ENCODE measurements around the gene DYRK2. TPM values are rescaled to one million over a fixed set of nuclear protein-coding genes. Genes with fewer than 3 reads are reported as not detected.

The DYRK2 gene
- total RNA-seq, 1 donor from 2014 or later, result 50.2 TPM

DNA sequence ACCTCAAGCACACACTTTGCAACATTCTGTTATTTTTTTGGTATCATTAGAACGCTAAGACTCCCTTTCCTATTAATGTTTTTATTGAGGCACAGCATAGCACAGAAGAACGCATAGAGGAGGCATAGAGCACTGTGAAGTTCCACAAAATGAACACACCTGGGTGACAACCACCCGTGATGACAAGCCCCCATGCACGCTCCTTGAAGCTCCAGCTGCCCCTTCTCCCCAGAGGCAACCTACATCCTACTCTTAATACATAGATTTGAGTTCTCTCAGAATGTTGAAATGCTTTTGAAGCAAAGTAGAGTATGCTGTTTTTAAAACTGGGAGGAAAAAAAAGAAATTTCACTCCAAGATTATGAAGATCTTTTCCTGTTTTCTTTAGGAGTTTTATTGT, 55.5 kb downstream of the DYRK2 start:
- H3K9me3 Mint-ChIP-seq (ENCODE audit: unreplicated experiment), result no peaks in the 10 kb centered on the region

DNA sequence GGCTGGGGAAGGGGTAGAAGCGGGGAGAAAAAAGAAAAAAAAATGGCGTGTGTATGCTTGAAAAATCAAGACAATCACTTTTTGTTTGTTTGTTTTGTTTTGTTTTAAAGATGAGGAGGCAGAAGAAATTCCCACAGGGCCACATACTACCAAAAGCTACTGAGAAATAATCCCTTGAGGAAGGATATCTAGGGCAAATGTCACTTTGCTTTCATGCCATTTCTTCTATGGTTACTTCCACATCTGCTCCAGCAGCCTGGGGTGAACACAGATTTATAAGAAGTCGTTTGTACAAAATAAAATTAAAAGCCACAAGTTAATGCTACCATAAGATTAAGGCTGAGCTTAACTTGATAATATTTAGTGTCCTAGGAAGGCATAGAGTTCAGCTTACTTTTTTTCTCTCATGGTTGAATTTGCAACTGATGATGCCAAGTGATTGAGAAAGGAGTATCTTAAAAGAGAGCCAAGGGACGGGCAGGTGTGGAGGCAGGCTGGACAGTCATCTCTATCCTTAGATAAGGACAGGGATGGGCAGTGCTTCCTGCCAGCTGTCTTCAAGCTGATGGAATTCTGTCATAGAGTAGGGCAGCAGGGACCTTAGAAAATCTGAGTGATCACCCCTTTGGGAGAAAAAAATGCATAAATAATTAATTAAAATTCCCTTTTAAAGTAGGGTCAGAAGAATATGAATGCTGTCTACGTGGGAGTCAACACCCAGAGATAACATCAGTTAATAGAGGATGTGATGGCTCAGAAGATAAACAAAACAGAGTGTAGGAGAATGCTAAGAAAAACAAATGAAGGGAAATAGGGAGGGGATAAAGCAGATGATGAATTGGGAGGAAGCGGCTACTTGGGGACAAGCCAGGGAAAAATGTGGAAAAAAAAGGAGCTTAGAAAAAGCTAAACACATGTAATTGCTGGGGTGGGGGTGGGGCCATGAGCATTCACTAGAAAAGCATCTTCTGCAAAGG, 57.1 kb downstream of the DYRK2 start:
- peaks cover 22% of the 10 kb centered on the region for H3K4me1 Mint-ChIP-seq (ENCODE audit: unreplicated experiment)
- H3K9me3 Mint-ChIP-seq (ENCODE audit: unreplicated experiment), result no peaks in the 10 kb centered on the region
- H3K36me3 Mint-ChIP-seq (ENCODE audit: low read depth, unreplicated experiment), result no peaks in the 10 kb centered on the region
- no peak overlapping the region for H3K4me3 Mint-ChIP-seq (ENCODE audit: unreplicated experiment)
- H3K27ac Mint-ChIP-seq (ENCODE audit: unreplicated experiment), result no peak overlapping the region
- DNase-seq (ENCODE audit: low spot score), result no peak
- H3K27me3 Mint-ChIP-seq (ENCODE audit: unreplicated experiment), result peaks cover 4% of the 10 kb centered on the region
- TF ChIP-seq, protein P1, sequence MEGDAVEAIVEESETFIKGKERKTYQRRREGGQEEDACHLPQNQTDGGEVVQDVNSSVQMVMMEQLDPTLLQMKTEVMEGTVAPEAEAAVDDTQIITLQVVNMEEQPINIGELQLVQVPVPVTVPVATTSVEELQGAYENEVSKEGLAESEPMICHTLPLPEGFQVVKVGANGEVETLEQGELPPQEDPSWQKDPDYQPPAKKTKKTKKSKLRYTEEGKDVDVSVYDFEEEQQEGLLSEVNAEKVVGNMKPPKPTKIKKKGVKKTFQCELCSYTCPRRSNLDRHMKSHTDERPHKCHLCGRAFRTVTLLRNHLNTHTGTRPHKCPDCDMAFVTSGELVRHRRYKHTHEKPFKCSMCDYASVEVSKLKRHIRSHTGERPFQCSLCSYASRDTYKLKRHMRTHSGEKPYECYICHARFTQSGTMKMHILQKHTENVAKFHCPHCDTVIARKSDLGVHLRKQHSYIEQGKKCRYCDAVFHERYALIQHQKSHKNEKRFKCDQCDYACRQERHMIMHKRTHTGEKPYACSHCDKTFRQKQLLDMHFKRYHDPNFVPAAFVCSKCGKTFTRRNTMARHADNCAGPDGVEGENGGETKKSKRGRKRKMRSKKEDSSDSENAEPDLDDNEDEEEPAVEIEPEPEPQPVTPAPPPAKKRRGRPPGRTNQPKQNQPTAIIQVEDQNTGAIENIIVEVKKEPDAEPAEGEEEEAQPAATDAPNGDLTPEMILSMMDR (IDR thresholded peaks at IDR 0.05; ENCODE audit: unreplicated experiment), result no peak

More for the DNA sequence above, 55.5 kb downstream of the DYRK2 start:
- no peak for DNase-seq (ENCODE audit: low spot score)
- no peak overlapping the region for H3K27ac Mint-ChIP-seq (ENCODE audit: unreplicated experiment)
- H3K27me3 Mint-ChIP-seq (ENCODE audit: unreplicated experiment), result no peaks in the 10 kb centered on the region
- TF ChIP-seq, protein P1 (IDR thresholded peaks at IDR 0.05; ENCODE audit: unreplicated experiment), result no peak
- no peaks in the 10 kb centered on the region for H3K36me3 Mint-ChIP-seq (ENCODE audit: low read depth, unreplicated experiment)
- H3K4me1 Mint-ChIP-seq (ENCODE audit: unreplicated experiment), result peaks cover 22% of the 10 kb centered on the region
- H3K4me3 Mint-ChIP-seq (ENCODE audit: unreplicated experiment), result no peak overlapping the region

DNA sequence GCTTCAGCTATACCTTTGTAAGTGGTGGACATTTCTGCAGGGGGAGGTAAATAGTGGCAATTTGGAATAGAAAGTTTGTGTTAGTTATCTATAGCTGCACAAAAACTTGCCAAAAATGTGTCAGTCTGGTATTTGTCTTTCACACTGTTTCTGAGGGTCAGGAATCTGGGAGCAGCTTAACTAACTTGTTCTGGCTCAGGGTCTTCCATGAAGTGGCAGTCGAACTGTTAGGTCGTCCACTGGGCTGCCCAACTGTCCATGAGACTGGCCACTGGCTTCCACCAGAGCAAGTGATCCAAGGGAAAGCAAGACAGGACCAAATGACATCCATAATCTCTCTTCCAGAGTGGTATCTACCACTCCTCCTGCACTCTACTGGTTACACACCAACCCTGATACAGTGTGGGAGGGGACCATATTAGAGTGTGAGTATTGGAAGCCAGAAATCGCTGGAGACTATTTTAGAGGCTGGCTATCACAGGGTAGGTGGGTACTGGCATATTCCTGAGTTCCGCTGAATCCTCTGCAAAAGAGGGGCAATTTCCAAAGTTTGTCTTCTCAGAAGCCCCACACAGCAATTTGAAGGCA, 60.9 kb downstream of the DYRK2 start:
- Mint-ChIP-seq H3K4me1 (ENCODE audit: unreplicated experiment) (peaks cover 20% of the 10 kb centered on the region), H3K9me3 (ENCODE audit: unreplicated experiment) (no peaks in the 10 kb centered on the region), H3K27ac (ENCODE audit: unreplicated experiment) (no peak overlapping the region), H3K36me3 (ENCODE audit: low read depth, unreplicated experiment) (no peaks in the 10 kb centered on the region), H3K27me3 (ENCODE audit: unreplicated experiment) (peaks cover 4% of the 10 kb centered on the region), H3K4me3 (ENCODE audit: unreplicated experiment) (no peak overlapping the region)
- no peak for DNase-seq (ENCODE audit: low spot score)
- TF ChIP-seq, protein P1 (IDR thresholded peaks at IDR 0.05; ENCODE audit: unreplicated experiment), result no peak

DNA sequence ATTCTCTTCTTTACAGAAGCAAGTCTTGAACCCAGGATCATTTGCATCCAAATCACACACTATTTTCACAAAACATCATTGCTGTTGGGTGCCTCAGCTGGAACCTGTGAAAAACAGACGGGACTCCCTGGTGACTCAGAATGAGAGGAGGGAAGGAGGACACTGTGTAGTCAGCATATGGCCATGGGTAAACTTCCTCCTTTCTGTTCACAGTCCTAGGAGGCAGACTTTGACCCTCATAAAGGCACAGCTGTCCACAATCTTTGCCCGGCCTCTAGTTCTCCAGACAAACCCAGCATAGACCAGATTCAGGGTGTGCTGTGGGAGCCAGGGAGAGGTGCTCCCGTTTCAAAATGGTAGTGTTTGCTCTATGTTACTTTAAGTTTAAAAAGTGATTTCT, 62.0 kb downstream of the DYRK2 start:
- peaks cover 5% of the 10 kb centered on the region for H3K27me3 Mint-ChIP-seq (ENCODE audit: unreplicated experiment)
- TF ChIP-seq, protein P1 (IDR thresholded peaks at IDR 0.05; ENCODE audit: unreplicated experiment), result no peak
- no peak overlapping the region for H3K27ac Mint-ChIP-seq (ENCODE audit: unreplicated experiment)
- H3K4me1 Mint-ChIP-seq (ENCODE audit: unreplicated experiment), result peaks cover 9% of the 10 kb centered on the region
- no peaks in the 10 kb centered on the region for H3K9me3 Mint-ChIP-seq (ENCODE audit: unreplicated experiment)
- no peaks in the 10 kb centered on the region for H3K36me3 Mint-ChIP-seq (ENCODE audit: low read depth, unreplicated experiment)
- no peak for DNase-seq (ENCODE audit: low spot score)
- no peak overlapping the region for H3K4me3 Mint-ChIP-seq (ENCODE audit: unreplicated experiment)

DNA sequence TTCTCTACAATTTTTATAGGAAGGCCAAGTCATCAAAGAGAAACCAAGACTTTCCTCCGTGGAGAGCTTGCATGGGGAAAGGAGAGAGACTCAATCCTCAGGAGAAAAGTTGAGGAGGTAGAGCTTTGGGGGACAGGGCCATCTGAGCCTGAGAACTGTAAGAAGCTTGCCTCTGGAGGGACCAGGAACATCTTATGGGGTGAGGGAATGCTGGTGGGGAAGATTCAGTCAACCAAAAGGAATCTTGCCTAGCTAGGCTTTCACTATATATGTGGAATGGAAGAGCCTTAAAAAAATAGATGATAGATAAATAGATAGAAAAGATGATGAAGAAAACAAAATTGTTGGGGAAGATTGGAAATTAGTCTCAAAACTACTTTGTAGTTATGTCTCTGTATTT, 63.5 kb downstream of the DYRK2 start:
- no peak overlapping the region for H3K27ac Mint-ChIP-seq (ENCODE audit: unreplicated experiment)
- DNase-seq (ENCODE audit: low spot score), result no peak
- peaks cover 4% of the 10 kb centered on the region for H3K4me1 Mint-ChIP-seq (ENCODE audit: unreplicated experiment)
- H3K9me3 Mint-ChIP-seq (ENCODE audit: unreplicated experiment), result no peaks in the 10 kb centered on the region
- H3K4me3 Mint-ChIP-seq (ENCODE audit: unreplicated experiment), result no peak overlapping the region
- TF ChIP-seq, protein P1 (IDR thresholded peaks at IDR 0.05; ENCODE audit: unreplicated experiment), result no peak
- H3K27me3 Mint-ChIP-seq (ENCODE audit: unreplicated experiment), result peaks cover 5% of the 10 kb centered on the region
- H3K36me3 Mint-ChIP-seq (ENCODE audit: low read depth, unreplicated experiment), result no peaks in the 10 kb centered on the region
